CD4-positive, alpha-beta T cell treated with Interleukin-6 for 4 hours (primary cell): ENCODE results near the gene HECA.

Experiments used
- DNase-seq: peaks from one replicate; pipeline ENCODE4 v3.0.0-alpha.2; 2020; ENCODE audit warnings: mixed read lengths

Gene HECA

GRCh38 chr6:139161817-139162284 is 27.0 kb downstream of the HECA start:
- peak; percentile 79 for DNase-seq

GRCh38 chr6:139164001-139164400 is 29.1 kb downstream of the HECA start:
- DNase-seq: peak; percentile 55

GRCh38 chr6:139165324-139165723 is 30.4 kb downstream of the HECA start:
- DNase-seq: no peak

GRCh38 chr6:139166238-139166955 is 31.5 kb downstream of the HECA start:
- DNase-seq: no peak

DNA sequence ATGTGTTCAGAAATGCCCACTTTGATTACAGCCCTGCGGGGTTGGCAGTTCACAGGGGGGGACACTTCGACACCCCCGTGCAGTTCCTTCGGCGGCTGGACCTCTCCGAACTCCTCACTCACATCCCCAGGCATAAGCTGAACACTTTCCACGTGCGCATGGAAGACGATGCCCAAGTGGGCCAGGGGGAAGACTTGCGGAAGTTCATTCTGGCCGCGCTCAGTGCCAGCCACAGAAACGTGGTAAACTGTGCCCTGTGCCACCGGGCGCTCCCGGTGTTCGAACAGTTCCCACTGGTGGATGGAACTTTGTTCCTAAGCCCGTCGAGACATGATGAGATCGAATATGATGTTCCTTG is 32.1 kb downstream of the HECA start:
- no peak for DNase-seq

- no peak for DNase-seq
Observed at GRCh38 chr6:139172151-139172550, 37.3 kb downstream of the HECA start.

GRCh38 chr6:139172567-139172966 is 37.7 kb downstream of the HECA start:
- no peak for DNase-seq

DNA sequence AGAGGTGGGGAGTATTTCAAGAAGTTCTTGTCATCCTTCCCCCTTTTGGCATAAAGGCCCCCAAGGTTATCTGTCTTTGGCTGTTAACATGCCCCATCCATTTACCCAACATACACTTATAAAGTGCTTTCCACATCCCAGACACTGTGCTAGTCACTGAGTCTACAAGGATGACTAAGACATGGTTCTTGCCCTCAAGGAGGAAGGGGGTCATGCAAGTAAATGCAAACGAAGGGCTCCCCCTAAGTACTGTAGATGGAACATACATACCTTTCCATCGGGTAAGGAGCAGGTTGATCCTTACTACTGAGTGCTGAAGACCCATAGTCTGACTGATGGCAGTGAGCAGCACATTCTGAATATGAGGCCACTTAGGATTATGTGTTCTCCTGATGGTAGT is 38.3 kb downstream of the HECA start:
- DNase-seq: peak; percentile 44

- DNase-seq: no peak
Observed at GRCh38 chr6:139173822-139174221, 38.9 kb downstream of the HECA start.

DNA sequence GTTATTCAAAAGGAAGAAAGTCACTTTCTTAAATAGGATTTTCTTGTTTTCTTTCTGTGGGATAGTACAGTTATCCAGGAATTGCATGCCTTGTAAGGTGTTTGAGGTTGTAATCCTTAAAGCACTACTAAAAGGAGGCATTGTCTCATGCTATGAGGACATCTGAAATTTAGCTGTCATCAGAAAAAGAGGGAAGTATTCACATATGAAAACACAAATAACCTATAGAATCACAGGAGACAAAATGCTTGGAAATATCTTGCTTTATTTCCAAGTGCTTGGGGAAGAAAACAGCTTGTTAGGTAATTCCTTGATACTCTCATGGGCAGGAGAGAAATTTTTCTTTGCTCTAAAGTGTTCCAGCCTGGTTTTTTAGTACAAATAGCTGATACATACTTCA is 40.1 kb downstream of the HECA start:
- DNase-seq: no peak

DNA sequence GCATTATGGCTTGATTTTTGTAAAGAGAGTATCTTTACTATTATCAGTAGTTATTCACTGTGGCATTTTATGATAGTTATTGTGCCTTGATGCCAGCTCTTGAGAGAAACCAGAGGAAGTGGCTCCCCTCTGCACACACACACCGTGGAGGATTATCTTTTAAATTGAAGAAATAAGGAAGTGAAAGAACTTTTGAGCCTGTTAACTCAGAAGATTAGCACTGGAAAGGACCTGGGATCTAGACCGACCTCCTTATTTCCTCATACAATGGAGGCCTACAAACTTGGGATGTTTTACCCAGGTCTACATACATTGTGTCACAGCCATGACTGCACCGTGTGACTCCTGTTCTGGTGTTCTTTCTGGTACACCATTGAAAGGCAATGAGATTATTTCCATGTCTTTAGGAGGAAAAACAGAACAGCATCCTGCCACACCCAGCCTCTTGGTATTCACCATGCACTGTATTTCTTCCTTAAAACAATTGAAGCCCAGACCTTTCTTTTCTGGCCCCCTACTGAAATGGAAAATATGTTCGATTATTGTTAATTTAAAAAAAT is 40.6 kb downstream of the HECA start:
- DNase-seq: no peak

DNA sequence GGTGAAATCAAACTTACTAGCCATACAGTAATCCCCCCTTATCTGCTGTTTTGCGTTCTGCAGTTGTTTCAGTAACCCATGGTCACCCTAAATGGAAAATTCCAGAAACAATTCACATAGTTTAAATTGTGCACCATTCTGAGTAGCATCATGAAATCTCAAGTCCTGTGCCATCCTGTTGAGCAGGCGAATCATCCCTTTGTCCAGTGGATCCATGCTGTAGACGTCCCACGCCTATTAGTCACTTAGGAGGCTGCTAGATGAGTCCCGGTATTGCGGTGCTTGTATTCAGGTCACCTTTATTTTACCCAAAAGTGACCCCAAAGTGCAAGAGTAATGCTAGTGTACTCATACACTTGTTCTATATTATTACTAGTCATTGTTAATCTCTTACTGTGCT is 46.4 kb downstream of the HECA start:
- DNase-seq: no peak

GRCh38 chr6:139184047-139184446 is 49.2 kb downstream of the HECA start:
- DNase-seq: no peak

- no peak for DNase-seq
Observed at GRCh38 chr6:139184459-139184858, 49.6 kb downstream of the HECA start.

- DNase-seq: no peak
Observed at GRCh38 chr6:139186242-139186641, 51.4 kb downstream of the HECA start.

DNA sequence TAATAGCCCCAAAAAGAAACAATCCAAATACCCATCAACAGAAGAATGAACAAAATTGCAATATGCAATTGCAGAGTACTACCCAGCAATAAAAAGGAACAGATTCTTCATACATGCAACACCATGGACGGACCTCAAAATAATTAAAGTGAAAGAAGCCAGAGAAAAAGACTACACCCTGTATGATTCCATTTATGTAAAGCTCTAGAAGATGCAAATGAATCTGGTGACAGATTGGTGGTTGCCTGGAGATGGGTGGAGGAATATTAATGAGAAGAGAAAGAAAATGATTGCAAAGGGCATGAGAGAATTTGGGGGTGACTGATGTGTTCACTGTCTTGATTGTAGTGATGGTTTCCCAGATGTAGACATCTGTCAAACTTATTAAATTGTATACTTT is 51.8 kb downstream of the HECA start:
- DNase-seq: no peak

- DNase-seq: no peak
Observed at GRCh38 chr6:139187489-139187888, 52.6 kb downstream of the HECA start.

DNA sequence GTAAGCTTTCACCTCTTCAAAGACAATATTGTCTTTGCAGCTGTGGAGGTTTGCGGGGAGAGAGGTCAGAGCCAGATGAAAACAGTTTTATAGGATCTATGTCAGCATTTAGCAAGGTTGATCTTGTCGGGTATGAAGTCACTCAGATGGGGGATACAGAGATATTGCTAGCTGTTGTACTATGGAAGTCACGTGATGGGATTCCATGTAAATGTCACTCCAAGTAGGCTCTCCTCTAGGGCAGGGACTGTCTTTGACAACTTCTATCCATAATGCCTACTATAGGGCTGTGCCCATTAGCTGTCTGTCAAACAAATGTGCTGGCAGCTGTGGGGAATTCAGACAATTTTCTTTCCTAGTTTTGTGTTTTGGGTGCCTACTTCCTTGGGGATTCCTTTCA is 54.8 kb downstream of the HECA start:
- DNase-seq: no peak

- DNase-seq: no peak
Observed at GRCh38 chr6:139194740-139195139, 59.9 kb downstream of the HECA start.

GRCh38 chr6:139198529-139199288 is 63.8 kb downstream of the HECA start:
- DNase-seq: no peak

DNA sequence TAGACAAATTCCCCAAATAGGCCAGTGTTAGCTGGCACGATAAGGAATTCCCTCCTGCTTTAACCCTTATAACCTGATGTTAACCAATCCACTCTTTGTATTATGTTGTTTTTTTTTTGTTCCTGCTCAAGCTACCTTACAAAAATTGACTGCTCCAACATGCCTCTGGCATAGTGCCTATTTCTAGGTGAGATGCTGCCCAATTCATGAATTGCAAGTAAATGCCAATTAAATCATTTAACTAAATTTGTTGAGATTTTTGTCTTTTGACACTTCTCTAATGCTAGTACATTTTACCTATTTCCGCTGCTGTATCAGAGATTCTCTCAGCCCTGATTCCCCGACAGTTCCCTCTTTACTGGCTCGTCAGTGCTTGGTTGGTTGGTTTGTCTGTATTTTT is 66.5 kb downstream of the HECA start:
- DNase-seq: no peak

DNA sequence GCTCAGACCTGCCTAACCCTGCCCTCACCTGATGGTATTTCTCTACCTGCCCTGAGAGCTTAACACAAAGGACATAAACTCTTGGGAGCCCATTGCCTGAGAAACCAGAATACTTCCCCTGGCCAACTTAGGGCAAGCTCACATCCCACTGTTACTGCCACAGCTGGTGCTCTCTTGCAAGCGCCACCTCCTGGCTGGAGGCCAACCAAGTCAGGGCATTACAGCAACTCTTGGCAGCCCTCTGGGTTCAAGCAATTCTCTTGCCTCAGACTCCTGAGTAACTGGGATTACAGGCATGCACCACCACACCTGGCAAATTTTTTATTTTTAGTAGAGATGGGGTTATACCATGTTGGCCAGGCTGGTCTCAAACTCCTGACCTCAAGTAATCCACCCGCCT is 70.1 kb downstream of the HECA start:
- no peak for DNase-seq

DNA sequence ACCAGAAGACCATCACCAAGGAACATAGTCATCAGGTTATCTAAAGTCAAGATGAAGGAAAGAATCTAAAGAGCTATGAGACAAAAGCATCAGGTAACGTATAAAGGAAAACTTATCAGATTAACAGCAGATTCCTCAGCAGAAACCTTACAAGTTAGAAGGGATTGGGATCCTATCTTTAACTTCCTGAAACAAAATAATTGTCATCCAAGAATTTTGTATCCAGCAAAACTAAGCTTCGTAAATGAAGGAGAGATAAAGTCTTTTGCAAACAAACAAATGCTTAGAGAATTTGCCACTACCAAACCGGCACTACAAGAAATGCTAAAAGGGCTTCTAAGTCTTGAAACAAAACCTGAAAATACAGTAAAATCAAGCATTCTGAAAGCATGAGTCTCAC is 71.0 kb downstream of the HECA start:
- no peak for DNase-seq

- peak; percentile 12 for DNase-seq
Observed at GRCh38 chr6:139210766-139211165, 75.9 kb downstream of the HECA start.
